ENCODE results near the gene RPN1.
A peak's percentile ranks its signal among the peaks of the same experiment; 100 is the strongest.

RPN1 gene

DNA sequence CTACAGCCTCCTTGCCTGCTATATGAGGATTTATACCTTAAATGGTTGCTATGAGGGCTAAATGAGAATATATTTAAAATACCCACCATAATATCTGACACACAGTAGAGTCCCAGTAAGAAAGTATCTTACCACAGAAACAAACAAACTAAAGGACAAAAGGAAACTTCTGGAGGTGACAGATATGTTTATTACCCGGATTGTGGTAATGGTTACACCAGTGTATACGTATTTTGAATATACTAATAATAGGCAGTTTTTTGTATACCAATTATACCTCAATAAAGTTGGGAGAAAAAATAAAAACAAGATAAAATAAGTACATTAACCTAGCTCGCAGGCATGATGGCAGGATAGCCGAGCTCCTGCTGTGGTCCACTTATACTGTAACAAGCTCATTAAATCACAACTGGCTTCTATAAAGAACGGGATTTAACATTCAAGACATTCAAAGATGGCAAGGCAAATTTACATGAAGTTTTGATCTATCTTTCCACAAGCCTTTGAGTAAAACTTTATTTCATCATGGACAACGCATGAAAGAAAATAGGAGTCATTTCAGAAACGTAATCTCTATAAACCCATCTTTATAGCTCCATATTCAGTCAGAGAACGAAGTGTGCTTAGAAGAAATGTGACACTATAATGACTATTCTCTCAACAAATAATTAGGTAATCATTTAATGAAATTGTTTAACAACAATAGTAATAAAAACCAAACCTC is 1.5 kb downstream of the RPN1 start:
- no peak for DNase-seq (ENCODE audit: low read depth)

- no peak for DNase-seq (ENCODE audit: low read depth)
Measured at GRCh38 chr3:128648402-128648801, 2.2 kb downstream of the RPN1 start.

DNA sequence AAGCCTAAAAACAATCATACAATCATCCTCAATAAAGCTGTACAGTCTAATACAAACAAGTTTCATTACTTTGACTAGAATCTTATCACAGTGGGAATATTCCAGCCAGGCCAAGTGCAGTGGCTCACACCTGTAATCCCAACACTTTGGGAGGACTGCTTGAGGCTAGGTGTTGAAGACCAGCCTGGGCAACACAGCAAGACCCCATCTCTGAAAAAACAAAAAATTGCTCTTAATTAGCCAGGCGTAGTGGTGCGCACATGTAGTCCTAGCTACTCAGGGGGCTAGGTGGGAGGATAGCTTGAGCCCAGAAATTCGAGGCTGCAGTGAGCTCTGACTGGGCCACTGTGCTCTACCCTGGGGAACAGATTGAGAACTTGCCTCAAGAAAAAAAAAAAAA is 3.3 kb downstream of the RPN1 start:
- DNase-seq (ENCODE audit: low read depth), result no peak

DNA sequence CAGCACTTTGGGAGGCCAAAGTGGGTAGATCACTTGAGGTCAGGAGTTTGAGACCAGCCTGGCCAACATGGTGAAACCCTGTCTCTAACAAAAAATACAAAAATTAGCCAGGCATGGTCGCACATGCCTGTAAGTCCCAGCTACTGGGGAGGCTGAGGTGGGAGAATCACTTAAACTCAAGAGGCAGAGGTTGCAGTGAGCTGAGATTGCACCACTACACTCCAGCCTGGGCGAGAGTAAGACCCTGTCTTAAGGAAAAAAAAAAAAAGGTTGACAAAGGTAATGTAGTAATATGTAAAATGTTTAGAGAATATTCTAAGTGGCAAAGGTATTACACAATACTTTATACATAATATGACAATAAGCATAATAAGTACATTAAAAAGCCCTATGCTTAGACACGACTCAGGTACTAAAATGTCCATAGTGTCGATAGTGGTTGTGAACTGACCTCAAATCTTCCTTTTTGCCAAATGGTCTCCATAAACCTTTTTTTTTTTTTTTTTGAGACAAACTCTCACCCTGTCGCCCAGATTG is 16.5 kb downstream of the RPN1 start:
- DNase-seq (ENCODE audit: low read depth), result no peak

GRCh38 chr3:128632301-128632700 is 18.3 kb downstream of the RPN1 start:
- DNase-seq (ENCODE audit: low read depth), result no peak

DNA sequence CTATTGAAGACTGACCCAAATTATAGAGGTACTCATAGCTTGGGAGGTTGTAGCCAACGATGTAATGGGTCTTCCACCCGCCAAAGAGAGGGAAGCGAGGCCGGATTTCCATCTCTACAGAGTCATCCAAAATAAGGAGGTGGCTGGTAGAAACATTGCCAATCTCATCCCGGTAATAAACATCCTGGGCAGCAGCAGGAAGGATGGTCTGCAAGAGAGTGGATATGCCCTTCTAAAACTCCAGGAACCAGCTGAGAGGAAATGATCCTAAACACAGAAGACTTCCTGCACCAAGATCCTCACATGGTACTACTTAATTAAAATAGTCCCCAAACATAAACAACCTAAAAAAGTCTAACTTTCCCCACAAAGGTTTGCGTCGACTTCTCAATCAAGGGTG is 20.7 kb downstream of the RPN1 start:
- no peak for DNase-seq (ENCODE audit: low read depth)

DNA sequence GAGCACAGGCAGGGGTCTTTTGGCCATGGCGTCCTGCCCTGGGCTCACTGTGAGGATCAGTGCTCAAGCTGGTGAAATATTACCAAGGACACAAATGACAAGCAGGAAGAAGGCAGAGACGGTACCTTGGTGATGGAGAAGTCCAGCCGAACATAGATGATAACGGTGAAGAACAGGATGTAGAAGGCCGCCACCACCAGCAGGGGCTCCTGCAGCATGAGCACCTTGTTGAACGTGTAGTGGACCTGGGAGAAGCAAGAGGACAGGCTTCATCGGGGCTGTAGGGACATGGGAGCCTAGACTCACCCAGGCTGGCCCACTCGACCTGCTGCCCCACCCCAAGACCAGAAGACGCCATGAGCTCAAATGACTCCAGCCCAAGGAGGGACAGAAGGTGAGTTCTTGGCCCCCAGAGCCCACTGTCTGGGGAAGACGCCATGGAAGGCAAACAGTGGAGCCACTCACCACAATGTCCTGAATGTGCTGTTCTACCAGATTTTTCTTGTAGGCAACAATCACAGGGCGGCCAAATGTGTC is 25.1 kb downstream of the RPN1 start:
- DNase-seq (ENCODE audit: low read depth), result no peak

DNA sequence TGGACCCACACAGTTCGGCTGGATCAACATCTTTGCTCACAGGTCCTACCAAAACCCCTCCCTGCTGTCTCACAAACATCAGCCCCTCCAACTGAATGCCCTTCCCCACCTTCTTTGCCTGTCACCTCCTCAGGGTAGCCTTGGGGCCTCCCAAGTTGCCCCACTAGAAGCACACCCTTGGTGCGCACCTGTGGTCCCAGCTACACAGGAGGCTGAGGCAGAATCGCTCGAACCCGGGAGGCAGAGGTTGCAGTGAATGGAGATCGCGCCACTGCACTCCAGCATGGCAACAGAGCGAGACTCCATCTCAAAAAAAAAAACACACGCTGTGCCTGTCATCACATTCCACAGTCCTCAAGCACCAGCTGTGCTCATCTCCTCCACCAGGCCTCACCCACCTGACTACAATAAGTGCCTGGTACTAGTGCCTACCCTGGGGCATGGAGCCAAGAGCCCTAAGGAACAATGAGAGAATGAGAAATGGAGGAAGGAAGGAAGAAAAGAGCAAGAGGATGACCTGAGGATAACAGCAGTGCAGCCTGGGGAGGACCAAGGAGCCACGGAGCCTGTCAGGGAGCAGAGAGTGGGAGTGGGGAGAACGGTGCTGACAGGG is 26.0 kb downstream of the RPN1 start:
- no peak for DNase-seq (ENCODE audit: low read depth)

DNA sequence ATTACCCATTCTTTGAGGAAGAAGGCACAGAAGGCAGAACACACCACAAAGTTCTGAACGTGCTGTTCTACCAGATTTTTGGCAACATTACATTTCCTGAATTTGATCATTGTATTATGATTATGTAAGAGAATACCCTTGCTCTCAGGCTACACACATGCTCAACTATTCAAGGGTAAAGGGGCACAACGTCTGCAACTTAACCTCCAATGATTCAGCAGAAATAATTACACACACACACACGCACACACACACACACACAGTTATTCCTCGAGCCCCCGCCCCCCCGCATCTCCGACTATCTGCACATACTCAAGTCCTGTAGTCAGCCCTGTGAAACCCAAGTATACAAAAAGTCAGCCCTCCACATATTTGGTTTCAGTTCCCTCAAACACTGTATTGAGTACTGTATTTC is 26.8 kb downstream of the RPN1 start:
- no peak for DNase-seq (ENCODE audit: low read depth)

DNA sequence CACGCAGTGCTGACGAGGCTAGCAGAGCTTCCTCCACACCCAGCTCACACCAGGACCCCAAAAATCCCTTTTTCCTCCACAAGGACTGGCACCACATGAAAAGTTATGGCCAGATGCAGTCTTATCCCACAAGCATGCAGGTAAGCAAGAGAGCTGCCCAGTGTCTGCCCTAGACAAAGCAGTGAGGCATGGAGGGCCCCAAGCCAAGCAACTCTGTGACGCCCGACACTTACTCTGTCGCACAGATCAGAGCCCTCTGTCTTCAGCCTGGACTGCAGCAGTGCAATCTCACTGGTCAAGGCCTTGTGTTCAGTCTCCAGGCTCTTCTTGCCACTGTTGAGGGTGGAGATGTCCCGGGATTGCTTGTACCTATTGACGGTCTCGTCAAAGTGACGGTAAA is 28.7 kb downstream of the RPN1 start:
- DNase-seq (ENCODE audit: low read depth), result no peak

- no peak for DNase-seq (ENCODE audit: low read depth)
Measured at GRCh38 chr3:128621234-128621633, 29.4 kb downstream of the RPN1 start.

GRCh38 chr3:128620268-128620691 is 30.3 kb downstream of the RPN1 start:
- no peak for DNase-seq (ENCODE audit: low read depth)

DNA sequence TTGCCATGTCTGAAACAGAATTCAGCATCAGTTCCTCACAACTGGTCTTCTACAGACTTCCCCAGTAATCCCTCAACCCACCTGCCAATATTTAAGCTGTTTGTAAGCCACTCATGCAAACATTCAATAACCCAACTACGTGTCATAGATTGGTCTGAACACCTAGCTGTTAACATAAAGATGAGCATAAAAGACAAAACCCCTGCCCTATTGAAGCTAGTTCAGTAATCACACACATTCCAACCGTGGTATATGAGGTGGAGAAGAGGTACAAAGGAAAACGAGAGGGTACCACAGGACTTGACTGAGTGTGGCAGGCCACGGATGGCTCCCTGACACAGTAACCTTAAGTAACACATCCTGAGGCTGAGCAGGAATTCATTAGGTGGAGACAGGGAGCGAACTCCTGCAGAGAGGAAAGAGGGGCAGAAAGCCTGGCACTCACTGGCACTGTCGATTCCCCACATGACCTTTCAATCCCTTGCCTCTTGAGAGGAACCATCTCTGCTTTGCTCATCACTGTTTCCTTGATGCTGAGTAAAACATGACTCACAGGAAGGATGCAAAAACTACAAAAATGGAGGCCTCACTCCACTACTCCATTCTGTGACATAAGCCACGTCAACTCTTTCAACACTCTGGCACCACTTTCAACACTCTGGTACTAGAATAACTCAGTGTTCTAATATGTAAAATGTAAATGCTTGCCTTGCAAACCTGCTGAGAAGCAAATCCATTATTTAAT is 31.3 kb downstream of the RPN1 start:
- DNase-seq (ENCODE audit: low read depth), result peak; percentile 14

DNA sequence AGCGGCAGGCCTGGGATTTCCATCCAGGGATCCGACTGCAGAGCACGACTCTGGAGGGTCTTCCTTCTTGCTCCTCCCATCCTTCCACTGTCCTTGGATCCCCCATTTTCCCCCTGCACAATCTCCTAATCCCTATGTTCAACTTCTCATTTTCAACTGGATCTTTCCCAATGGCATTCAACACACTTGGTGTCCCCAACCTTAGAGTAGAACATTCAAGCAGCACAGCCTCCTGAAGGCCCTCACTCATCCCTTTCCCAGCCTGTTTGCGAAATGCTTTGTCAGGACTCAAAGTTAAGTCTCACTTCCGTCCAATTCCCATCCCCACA is 32.3 kb downstream of the RPN1 start:
- no peak for DNase-seq (ENCODE audit: low read depth)

GRCh38 chr3:128617557-128618397 is 32.8 kb downstream of the RPN1 start:
- DNase-seq (ENCODE audit: low read depth), result no peak

- no peak for DNase-seq (ENCODE audit: low read depth)
Measured at GRCh38 chr3:128617270-128617556, 33.4 kb downstream of the RPN1 start.

- DNase-seq (ENCODE audit: low read depth), result no peak
Measured at GRCh38 chr3:128616516-128617269, 33.9 kb downstream of the RPN1 start.

GRCh38 chr3:128614076-128614475 is 36.5 kb downstream of the RPN1 start:
- no peak for DNase-seq (ENCODE audit: low read depth)

DNA sequence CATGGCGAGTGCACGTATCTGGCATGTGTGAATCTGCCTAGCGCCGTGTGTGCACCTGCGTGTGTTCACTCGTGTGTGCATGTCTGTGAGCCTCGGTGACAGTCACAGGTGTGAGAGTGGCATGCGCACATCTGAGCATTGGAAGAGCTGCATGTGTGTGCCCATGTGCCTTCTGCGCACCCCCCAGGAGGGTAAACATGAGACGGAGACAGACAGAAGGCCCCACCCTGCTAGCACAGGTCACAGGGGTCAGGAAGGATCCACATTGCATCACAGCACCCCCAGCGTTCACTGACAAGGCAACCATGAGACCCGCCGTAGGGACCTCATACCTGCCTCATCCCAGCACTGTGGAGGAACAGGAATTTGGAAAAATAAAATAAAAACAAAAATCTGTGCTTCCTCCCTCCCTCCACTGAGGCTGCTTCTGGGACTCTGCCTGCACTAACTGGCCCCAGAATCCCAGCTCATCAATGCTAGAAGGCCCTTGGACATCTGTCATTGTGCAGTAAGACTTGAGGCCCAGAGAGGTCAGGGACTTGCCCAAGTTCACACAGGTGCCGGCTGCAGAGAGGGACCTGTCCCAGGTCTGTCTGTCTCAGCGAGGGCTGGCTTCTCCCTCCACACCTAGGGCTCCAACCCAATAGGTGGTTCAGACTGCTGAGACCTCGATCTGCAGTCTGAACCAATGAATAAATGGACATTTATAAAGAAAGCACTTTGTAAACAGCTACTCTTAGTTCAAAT is 37.4 kb downstream of the RPN1 start:
- DNase-seq (ENCODE audit: low read depth), result no peak

- no peak for DNase-seq (ENCODE audit: low read depth)
Measured at GRCh38 chr3:128610451-128611070, 40.1 kb downstream of the RPN1 start.
